Suppressor macrophage treated with lipopolysaccharide for 1 hour (primary cell): ENCODE results near the gene CSHL1.
A peak's percentile ranks its signal among the peaks of the same experiment; 100 is the strongest.
"Not testable (repeated sequence)": the region's sequence is repeated elsewhere in the genome, so short reads cannot be mapped to it uniquely, and the experiment has no call there.

Experiments used
- DNase-seq, 3 donors: peaks; one replicate each; pipeline ENCODE4 v3.0.0-alpha.2; 2020 to 2022

Gene CSHL1

DNA sequence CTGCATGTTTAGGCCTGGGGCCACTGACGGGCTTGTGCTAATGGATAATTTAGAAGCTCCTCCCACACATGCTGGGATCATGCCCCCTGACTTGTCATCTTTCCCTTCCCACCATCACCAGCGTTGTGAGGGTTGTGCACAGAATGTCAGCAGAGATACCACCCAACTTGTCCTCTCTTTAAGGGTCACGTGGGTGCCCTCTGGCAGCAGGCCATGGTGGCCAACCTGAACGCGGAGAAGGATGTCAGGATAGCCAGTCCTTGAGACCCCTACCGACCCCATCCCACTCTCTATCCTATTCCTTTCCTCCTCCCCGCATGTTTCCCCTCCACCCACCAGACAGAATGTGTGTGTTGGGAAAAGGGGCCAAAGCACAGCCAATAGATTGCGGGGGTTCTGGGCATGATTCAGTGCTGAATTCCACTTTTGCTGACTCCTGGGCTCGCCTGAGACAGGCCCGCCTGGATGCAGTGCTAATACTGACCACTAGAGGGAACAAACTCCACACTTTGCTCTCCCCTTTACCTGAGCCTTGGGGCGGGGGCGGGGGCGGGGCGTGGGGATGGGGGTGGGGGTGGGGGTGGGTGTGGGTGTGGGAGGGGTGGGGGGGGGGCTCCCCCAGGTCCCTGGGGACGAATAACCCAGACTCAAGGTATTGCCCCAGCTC lies 29.0 kb downstream of the CSHL1 start, which contains the start of gene GH2:
GH2 (minus strand) TSS at position 10 of the 667 bp plus-strand sequence. CDS start 143 bp downstream, outside the sequence.
- peak; percentile 62 to 71 (median 69) for DNase-seq

DNA sequence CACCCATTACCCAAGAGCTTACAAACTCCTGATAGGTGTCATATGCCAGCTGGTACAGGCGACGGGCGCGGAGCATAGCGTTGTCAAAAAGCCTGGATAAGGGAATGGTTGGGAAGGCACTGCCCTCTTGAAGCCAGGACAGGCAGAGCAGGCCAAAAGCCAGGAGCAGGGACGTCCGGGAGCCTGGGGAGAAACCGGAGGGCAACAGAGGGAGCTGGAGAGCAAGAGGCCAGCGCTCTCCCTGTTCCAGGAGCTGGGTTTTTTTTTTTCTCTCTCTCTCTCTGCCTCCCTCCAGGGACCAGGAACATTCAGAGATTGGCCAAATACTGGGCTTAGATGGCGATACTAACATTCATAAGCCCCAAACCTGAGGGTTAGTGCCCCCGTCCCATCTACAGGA lies 29.7 kb downstream of the CSHL1 start:
- not testable (repeated sequence) for DNase-seq

DNA sequence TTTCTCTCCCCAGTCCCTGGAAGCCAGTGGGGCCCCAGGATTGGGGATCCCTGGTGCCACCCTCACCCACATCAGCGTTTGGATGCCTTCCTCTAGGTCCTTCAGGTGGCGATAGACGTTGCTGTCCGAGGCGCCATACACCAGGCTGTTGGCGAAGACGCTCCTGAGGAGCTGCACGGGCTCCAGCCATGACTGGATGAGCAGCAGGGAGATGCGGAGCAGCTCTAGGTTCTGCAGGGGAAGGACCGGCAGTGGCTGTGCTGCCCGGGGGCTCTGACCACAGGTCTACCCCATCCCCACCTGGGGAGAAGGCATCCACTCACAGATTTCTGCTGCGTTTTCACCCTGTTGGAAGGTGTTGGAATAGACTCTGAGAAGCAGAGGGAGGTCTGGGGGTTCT lies 30.4 kb downstream of the CSHL1 start:
- DNase-seq, result no peak

DNA sequence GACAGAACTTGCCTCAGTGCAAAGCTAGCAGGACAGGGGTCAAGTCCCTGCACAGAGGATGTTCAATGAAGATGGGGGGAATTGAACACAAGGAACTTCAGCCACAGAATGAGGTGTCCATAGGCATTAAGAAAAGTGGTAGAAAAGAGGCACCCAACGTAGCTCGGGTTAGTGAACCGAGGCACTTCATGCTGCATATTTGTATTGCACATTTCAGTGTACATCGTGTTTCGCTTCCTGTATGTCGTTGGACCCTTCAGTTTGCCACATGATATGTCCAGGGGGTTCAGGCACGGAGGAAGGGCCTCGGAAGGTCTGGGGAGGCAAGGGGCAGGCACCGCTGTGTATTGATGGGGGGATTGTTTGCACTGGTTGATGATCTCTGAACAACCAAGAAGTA lies 32.6 kb downstream of the CSHL1 start:
- not testable (repeated sequence) for DNase-seq

DNA sequence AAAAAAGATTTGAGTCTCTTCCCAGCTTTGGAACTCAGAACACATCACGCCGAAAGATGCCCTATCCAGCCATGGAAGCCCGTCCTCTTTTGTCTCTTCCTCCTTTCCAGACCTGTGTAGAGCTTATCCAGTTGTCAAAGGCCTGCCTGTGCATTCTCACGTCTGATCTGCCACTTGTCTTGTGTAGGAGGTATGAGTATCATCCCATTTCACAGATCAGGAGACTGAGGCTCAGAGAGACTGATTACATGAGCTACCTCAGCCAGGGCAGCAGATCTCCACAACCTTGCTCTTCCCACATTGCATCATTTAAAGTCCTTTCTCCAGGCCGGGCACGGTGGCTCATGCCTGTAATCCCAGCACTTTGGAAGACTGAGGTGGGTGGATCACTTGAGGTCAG lies 36.4 kb downstream of the CSHL1 start:
- DNase-seq, result not testable (repeated sequence)

DNA sequence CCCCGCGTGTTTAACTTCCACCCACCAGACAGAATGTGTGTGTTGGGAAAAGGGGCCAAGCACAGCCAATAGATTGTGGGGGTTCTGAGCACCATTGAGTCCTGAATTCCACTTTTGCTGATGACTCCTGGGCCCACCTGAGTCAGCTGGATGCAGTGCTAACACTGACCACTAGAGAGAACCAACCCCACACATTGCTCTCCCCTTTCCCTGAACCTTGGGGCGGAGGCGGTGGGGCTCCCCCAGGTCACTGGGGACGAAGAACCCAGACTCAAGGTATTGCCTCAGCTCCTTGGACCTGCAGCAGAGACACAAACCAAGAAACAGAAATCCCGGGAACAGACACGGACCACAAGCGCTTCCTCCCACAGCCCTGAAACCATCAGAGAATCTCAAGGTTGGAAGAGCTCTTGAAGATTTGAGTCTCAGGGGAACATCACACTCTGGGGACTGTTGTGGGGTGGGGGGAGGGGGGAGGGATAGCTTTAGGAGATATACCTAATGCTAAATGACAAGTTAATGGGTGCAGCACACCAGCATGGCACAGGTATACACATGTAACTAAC lies 36.9 kb downstream of the CSHL1 start:
- not testable (repeated sequence) for DNase-seq

DNA sequence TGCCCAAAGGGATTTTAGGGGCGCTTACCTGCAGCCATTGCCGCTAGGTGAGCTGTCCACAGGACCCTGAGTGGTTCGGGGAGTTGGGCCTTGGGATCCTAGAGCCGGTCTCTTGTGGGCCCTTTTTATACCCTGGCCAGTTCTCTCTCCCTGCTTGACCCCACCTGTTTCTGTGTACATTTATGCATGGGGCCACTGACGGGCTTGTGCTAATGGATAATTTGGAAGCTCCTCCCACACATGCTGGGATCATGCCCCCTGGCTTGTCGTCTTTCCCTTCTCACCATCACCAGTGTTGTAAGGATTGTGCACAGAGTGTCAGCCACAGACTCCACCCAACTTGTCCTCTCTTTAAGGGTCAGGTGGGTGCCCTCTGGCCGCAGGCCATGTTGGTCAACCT lies 37.5 kb downstream of the CSHL1 start, which contains the start of gene CSH2:
CSH2 (minus strand) TSS at position 101 of the 400 bp plus-strand sequence; CDS start at position 38, 63 bp downstream.
- DNase-seq, result not testable (repeated sequence)

DNA sequence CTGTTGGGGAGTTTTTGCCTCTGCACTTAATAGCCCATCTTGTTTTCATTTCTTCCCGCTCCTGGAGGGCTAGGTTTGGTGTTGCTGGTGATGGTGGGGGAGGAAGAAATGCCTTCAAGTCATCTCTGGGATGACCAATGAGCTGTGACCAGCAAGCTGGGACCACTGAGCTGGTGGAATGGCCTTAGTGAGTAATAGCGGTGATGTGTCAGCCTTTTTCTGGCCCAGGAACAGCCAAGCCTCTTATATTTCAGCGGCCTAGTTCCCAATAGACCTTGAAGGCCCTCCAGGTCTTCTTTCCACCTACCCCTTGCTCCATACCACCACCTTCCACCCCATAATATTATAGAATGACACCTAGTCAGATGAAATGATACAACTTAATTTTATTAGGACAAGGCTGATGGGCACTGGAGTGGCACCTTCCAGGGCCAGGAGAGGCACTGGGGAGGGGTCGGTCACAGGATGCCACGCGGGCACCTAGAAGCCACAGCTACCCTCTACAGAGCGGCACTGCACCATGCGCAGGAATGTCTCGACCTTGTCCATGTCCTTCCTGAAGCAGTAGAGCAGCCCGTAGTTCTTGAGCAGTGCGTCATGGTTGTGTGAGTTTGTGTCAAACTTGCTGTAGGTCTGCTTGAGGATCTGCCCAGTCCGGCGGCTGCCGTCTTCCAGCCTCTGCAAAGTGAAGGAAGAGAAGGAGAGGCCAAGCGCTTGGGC lies 39.3 kb downstream of the CSHL1 start:
- not testable (repeated sequence) for DNase-seq

DNA sequence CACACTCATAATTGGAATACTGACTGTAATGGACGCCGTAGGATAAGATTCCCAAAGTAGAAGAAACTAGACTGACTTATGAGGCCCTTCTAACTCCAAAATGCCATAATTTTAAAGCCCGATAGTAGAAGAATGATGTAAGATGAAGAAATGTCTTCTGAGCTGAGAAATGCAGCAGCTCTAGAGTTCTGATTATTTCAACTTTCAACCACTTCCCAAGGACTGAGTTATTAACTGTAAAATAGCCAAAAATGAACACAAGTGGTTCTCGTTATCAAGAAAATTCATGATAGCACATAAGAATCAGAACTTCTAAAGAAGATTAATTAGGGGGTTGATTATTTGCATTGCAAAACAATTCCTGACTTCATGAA lies 40.8 kb downstream of the CSHL1 start:
- DNase-seq, result not testable (repeated sequence)

DNA sequence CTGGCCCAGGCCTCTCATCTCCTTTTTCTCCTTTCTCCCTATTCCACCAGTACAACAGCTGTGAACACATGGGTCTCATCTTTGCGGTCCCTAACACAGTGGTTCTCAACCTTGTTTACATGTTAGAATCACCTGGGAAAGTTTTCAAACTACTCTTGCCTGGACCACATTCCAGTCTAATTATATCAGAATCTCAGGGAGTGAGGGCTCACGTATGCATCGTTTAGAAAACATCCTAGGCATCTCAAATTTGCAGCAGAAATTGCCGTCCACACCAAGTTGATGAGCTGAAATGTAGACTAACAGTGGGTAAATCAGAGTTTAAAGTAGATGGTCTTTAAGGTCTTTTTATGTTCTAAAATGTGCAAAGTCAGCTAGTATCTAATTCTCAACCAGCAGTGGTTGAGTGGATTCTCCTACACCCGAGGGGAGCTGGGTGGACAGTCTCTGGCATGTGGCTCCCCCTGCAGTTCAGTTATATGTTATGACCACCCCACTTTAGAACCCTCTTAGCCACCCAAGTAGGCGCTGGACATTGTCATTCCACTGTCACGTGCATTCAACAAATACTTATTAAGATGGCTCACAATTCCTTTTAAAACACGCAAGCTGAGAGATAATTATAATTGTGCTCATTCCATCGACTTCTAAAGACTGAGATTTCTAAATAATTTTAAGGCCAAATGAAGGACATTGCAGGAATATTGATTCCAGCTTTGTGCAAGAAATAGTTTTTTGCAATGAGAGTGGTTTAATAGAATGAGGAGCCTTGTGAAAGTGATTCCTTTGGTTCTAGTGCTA lies 41.4 kb downstream of the CSHL1 start:
- not testable (repeated sequence) for DNase-seq

DNA sequence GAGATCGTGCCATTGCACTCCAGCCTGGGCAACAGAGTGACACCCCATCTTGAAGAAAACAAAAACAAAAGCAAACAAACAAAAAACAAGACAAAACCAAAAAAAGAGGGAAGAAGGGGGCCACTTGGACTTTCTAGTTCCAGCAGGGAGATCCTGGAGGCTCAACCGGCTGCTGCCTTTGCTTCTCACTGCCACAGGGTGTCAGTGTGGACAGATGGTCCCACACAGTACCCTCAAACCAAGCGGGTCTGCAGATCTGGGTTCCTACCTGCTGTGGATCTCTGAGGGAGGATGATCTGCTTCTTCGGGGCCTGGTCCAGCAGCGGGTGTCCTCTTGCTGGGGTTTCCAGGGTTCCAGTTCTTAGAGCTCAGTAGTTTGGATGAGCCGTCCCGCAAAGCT lies 44.4 kb downstream of the CSHL1 start:
- not testable (repeated sequence) for DNase-seq
